Ovary (tissue), 9 donors: ENCODE results near the gene RAPH1. TPM values are rescaled to one million over a fixed set of nuclear protein-coding genes. Genes with fewer than 3 reads are reported as not detected.

Experiments used
- DNase-seq, 5 donors: peaks; one replicate each; pipeline ENCODE4 v3.0.0-alpha.2; 2019 to 2020
- H3K27ac ChIP-seq, 2 donors: fragments of 200-600 bp; one replicate each; pipeline versions ENCODE4 v1.5.1 to v1.8.0; 2019 to 2022
- H3K27me3 ChIP-seq: fragments of 200-600 bp; one replicate; pipeline ENCODE4 v1.8.0; 2022
- H3K36me3 ChIP-seq: fragments of 200-600 bp; sonication (generic); one replicate; pipeline ENCODE4 v1.5.1; 2019
- H3K4me1 ChIP-seq: one replicate; pipeline ENCODE4 v1.8.1; 2013; ENCODE audit warnings: mild to moderate bottlenecking, moderate library complexity; ENCODE audit not compliant: insufficient read depth
- H3K4me3 ChIP-seq: fragments of 200-600 bp; sonication (generic); one replicate; pipeline ENCODE4 v1.5.1; 2017
- H3K9me3 ChIP-seq, 2 donors: fragments of 200-600 bp in 1 of 2; sonication (generic) in 1 of 2; one replicate each; pipeline versions ENCODE4 v1.5.1 to v1.8.1; 2013 to 2019; ENCODE audit warnings: mild to moderate bottlenecking in 1 of 2, moderate library complexity in 1 of 2
- EP300 ChIP-seq: sonication (generic); formaldehyde crosslinking; IDR thresholded peaks from one replicate; pipeline ENCODE4 v1.6.1; 2017; ENCODE audit warnings: antibody characterized with exemption
- POLR2A ChIP-seq: fragments of 450-650 bp; IDR thresholded peaks from one replicate; pipeline ENCODE4 v1.6.1; 2017; ENCODE audit warnings: antibody characterized with exemption, mild to moderate bottlenecking, moderate library complexity
- WGBS, 3 donors: extraction: QIAGEN DNeasy Blood & Tissue Kit in 1 of 3; methylation state at CpG; one replicate each; pipeline versions ENCODE4 v1.1.5 to v1.1.7; 2013 to 2017; 5-methylcytosine and 5-hydroxymethylcytosine counted together
- intact Hi-C, 4 donors: fragments of 100-400 bp; cut with DNase I; formaldehyde crosslinking; loops; one replicate each; pipeline versions ENCODE4 v1.11.0 to v1.15.1; 2022 to 2023
- polyA plus RNA-seq, 2 donors: library from polyadenylated mRNA; stranded (reverse); fragments of 200-250 nt in 1 of 2; fragments of 350-450 nt in 1 of 2; fragmentation: Illumina TruSeq in 1 of 2; extraction: RNeasy Lipid Tissue Mini Kit (QIAGEN cat#74804) in 1 of 2; gene quantifications; one replicate each; pipeline ENCODE4 v1.2.3, GENCODE V29; 2013 to 2014
- total RNA-seq, 7 donors: library from RNA; depleted of rRNA in 2 of 7; stranded (reverse); fragments of >200 nt in 2 of 7; fragmentation: NEBNext Ultra II Directional in 3 of 7; extraction: Animal tissue kit (Norgen Biotek cat#: 25700) in 3 of 7; gene quantifications; one replicate each; pipeline versions ENCODE4 v1.1.0 to v1.2.4, GENCODE V29; 2016 to 2023
- TF ChIP-seq, protein P1 (sequence below), 3 donors: fragments of 450-650 bp in 2 of 3; fragments of 200-600 bp in 1 of 3; IDR thresholded peaks; one replicate each; pipeline versions ENCODE4 v1.5.1 to v1.8.0; 2016 to 2022; ENCODE audit warnings: antibody characterized with exemption in 3 of 3, mild to moderate bottlenecking in 1 of 3
- donor health status: DM: no; HTN: no; CAD: no; lungs with moderate emphysema.
- donor health status: DM: no; HTN: no; CAD: no.
- donor health status: Bipolar disorder and iron deficiency.
- donor health status: DM: yes; HTN: yes; CAD: no.
- donor health status: DM: no; HTN: no; CAD: no.
- donor health status: DM: yes; HTN: yes; CAD: no.

The RAPH1 gene
- total and polyA plus RNA-seq, 9 donors = 2.7 to 23.5 (median 10.5) TPM

GRCh38 chr2:203500297-203500696 is 34.8 kb downstream of the RAPH1 start:
- intact Hi-C loops = no loop called here
- Histone ChIP-seq H3K27me3 (no peaks in the 10 kb centered on the region), H3K4me3 (no peak overlapping the region), H3K27ac (no peak overlapping the region), H3K36me3 (no peaks in the 10 kb centered on the region), H3K9me3 (no peaks in the 10 kb centered on the region), H3K4me1 (no peaks in the 10 kb centered on the region)
- 94 to 99% (median 98%) methylated on average over 2 of the region's 2 CpGs for WGBS, 3 donors
- no peak for DNase-seq
- no peak for TF ChIP-seq EP300
- TF ChIP-seq, protein P1, sequence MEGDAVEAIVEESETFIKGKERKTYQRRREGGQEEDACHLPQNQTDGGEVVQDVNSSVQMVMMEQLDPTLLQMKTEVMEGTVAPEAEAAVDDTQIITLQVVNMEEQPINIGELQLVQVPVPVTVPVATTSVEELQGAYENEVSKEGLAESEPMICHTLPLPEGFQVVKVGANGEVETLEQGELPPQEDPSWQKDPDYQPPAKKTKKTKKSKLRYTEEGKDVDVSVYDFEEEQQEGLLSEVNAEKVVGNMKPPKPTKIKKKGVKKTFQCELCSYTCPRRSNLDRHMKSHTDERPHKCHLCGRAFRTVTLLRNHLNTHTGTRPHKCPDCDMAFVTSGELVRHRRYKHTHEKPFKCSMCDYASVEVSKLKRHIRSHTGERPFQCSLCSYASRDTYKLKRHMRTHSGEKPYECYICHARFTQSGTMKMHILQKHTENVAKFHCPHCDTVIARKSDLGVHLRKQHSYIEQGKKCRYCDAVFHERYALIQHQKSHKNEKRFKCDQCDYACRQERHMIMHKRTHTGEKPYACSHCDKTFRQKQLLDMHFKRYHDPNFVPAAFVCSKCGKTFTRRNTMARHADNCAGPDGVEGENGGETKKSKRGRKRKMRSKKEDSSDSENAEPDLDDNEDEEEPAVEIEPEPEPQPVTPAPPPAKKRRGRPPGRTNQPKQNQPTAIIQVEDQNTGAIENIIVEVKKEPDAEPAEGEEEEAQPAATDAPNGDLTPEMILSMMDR (IDR thresholded peaks at IDR 0.05) = no peak
- no peak for TF ChIP-seq POLR2A

- H3K27me3 ChIP-seq = no peaks in the 10 kb centered on the region
- DNase-seq = no peak
- H3K9me3 ChIP-seq = no peaks in the 10 kb centered on the region
- H3K4me3 ChIP-seq = no peak overlapping the region
- intact Hi-C loops = loop anchor here in 1 of 4 donors (10.0 kb wide), 1 partner anchor 317 kb away; no protein-coding TSS in a partner anchor
- no peak overlapping the region for H3K27ac ChIP-seq
- TF ChIP-seq, protein P1 (IDR thresholded peaks at IDR 0.05) = no peak
- H3K4me1 ChIP-seq = no peaks in the 10 kb centered on the region
- no peaks in the 10 kb centered on the region for H3K36me3 ChIP-seq
- WGBS, 3 donors = 57 to 77% (median 72%) methylated on average over 4 of the region's 4 CpGs
Measured at GRCh38 chr2:203498161-203498560, 36.9 kb downstream of the RAPH1 start.

GRCh38 chr2:203492965-203493364 is 42.1 kb downstream of the RAPH1 start:
- DNase-seq = no peak
- intact Hi-C loops = loop anchor here in 1 of 4 donors (10.0 kb wide), 1 partner anchor 322 kb away; no protein-coding TSS in a partner anchor
- Histone ChIP-seq H3K27me3 (no peaks in the 10 kb centered on the region), H3K4me1 (no peaks in the 10 kb centered on the region), H3K27ac (no peak overlapping the region), H3K4me3 (no peak overlapping the region), H3K36me3 (no peaks in the 10 kb centered on the region), H3K9me3 (no peaks in the 10 kb centered on the region)
- TF ChIP-seq EP300 (no peak), POLR2A (no peak)
- TF ChIP-seq, protein P1 (IDR thresholded peaks at IDR 0.05) = no peak
- WGBS, 3 donors = 85 to 94% (median 93%) methylated on average over 2 of the region's 2 CpGs

DNA sequence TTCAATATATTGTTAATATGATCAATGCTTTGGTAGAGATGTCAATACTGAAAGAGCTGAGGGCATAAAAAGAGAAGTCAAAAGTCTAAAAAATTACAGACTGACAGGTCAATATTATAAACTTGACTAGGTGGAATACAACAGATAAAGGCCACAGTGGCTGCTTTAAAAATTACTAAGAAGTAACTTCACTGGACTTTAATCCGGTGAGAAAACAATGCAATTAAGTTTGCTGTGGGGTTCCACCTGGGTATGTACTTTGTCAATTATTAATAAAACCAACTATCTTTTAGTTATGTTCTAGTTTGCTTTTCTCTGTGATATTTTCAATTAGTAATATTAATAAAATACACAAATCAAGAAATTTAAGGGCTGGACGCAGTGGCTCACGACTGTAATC is 44.7 kb downstream of the RAPH1 start:
- 94 to 99% (median 94%) methylated on average over 3 of the region's 3 CpGs for WGBS, 3 donors
- TF ChIP-seq, protein P1 (IDR thresholded peaks at IDR 0.05) = no peak
- no peak for TF ChIP-seq POLR2A
- no peak for TF ChIP-seq EP300
- no peaks in the 10 kb centered on the region for H3K4me1 ChIP-seq
- no peak overlapping the region for H3K27ac ChIP-seq
- intact Hi-C loops = loop anchor here in 1 of 4 donors (10.0 kb wide), 1 partner anchor 324 kb away; no protein-coding TSS in a partner anchor
- no peaks in the 10 kb centered on the region for H3K36me3 ChIP-seq
- no peaks in the 10 kb centered on the region for H3K9me3 ChIP-seq
- no peak overlapping the region for H3K4me3 ChIP-seq
- DNase-seq = no peak
- H3K27me3 ChIP-seq = no peaks in the 10 kb centered on the region
